ENCODE measurements around the gene MAP2K1. TPM values are rescaled to one million over a fixed set of nuclear protein-coding genes. Genes with fewer than 3 reads are reported as not detected.

MAP2K1 gene
- total RNA-seq, 4 donors from 2014 or later, result 29.5 to 37.6 (median 35.9) TPM

DNA sequence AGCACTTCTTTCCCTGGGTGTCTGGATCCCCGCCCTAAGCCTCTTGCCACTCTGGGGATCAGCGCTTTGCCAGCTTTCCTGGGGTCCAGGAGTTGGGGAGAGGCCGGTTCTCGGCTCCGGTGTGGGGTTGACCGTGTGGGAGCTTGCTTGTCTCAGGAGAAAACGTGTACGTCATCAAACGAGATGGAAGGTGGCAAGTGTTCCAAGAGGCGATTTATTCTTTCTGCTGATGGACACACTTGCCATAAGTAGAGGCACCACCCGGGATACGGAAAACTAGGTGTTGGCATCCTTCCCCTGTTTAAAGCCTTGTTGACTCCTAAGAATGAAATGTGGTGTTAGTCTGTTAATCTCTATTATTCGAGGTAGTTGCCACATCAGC is 118.7 kb downstream of the MAP2K1 start:
- Histone ChIP-seq H3K4me1 (peaks cover 24 to 33% (median 30%) of the 10 kb centered on the region in 4 donors), H3K9me3 (no peaks in the 10 kb centered on the region), H3K27me3 (no peaks in the 10 kb centered on the region), H3K36me3 (peaks cover 26 to 30% (median 27%) of the 10 kb centered on the region in 4 donors), H3K4me3 (peak overlapping the region; percentile 83 to 96 (median 89)), H3K27ac (replicated peaks in 1 of 4) (peak overlapping the region; percentile 89 to 91 (median 90))
- WGBS, result 2% methylated on average over 7 of the region's 13 CpGs
- DNase-seq (ENCODE audit: extremely low spot score), result no peak
- intact Hi-C loops (cut with DNase I), result loop anchor here (2.0 kb wide), 1 partner anchor 119 kb away; the partner anchor contains the start of gene MAP2K1
- no peak for TF ChIP-seq EP300 (IDR thresholded peaks at IDR 0.05)
- TF ChIP-seq, protein P1, sequence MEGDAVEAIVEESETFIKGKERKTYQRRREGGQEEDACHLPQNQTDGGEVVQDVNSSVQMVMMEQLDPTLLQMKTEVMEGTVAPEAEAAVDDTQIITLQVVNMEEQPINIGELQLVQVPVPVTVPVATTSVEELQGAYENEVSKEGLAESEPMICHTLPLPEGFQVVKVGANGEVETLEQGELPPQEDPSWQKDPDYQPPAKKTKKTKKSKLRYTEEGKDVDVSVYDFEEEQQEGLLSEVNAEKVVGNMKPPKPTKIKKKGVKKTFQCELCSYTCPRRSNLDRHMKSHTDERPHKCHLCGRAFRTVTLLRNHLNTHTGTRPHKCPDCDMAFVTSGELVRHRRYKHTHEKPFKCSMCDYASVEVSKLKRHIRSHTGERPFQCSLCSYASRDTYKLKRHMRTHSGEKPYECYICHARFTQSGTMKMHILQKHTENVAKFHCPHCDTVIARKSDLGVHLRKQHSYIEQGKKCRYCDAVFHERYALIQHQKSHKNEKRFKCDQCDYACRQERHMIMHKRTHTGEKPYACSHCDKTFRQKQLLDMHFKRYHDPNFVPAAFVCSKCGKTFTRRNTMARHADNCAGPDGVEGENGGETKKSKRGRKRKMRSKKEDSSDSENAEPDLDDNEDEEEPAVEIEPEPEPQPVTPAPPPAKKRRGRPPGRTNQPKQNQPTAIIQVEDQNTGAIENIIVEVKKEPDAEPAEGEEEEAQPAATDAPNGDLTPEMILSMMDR (IDR thresholded peaks at IDR 0.05), result no peak
- no peak for TF ChIP-seq POLR2A (IDR thresholded peaks at IDR 0.05; ENCODE audit: low read depth)
- no peak for TF ChIP-seq POLR2AphosphoS5 (IDR thresholded peaks at IDR 0.05)

DNA sequence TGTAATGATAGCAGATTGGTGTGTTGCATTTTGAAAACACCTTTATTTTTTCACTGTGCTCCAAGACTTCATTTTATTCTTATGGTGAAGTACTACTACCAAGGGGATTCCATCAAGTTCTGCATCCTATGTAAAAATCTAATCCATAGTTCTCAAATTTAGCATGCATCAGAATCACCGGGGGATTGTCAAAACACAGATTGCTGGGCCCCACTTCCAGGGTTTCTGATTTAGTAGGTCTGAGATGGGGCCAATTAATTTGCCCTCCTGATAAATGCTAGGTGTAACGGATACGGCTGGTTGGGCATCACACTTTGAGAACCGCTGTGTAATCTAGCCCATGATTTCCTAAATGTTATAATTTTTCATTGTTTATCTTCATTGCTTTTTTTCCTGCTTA is 119.1 kb downstream of the MAP2K1 start:
- Histone ChIP-seq H3K27me3 (no peaks in the 10 kb centered on the region), H3K36me3 (peaks cover 22 to 26% (median 23%) of the 10 kb centered on the region in 4 donors), H3K27ac (replicated peaks in 1 of 4) (peak overlapping the region; percentile 89 to 91 (median 90)), H3K4me3 (peak overlapping the region; percentile 83 to 96 (median 89)), H3K9me3 (no peaks in the 10 kb centered on the region), H3K4me1 (peaks cover 24 to 33% (median 30%) of the 10 kb centered on the region in 4 donors)
- no peak for TF ChIP-seq POLR2AphosphoS5 (IDR thresholded peaks at IDR 0.05)
- no peak for DNase-seq (ENCODE audit: extremely low spot score)
- intact Hi-C loops (cut with DNase I), result loop anchor here (2.0 kb wide), 1 partner anchor 119 kb away; the partner anchor contains the start of gene MAP2K1
- WGBS, result 51% methylated on average over 4 of the region's 4 CpGs

DNA sequence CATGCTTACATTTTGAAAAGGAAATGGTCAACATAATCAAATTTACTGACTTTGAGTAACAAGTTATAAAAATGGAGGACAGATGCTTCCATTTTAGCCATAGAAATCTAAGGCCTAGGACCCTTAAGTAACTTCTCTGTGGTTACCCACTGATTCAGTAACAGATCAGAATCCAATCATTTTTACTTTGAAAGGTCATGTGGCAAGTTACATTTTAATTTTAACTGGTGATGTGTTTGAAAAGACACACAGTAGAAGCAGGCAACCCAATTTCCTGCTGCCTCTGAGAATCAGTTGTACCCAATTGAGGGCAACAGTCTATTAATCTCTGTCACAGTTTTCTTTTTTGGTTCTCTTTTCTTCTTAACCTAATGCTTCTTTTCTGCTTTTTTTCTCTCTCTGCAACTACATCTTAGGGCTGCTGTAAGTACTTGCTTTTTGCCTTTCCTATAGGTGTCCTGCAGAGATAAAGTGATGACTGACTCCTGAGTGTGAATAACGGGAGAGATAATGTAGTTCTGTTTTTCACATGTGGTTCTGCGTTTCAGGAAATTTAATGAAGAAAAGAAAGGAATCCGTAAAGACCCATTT is 121.7 kb downstream of the MAP2K1 start:
- intact Hi-C loops (cut with DNase I), result no loop called here
- no peak for TF ChIP-seq POLR2A (IDR thresholded peaks at IDR 0.05; ENCODE audit: low read depth)
- TF ChIP-seq, protein P1 (IDR thresholded peaks at IDR 0.05), result no peak
- no peak for TF ChIP-seq EP300 (IDR thresholded peaks at IDR 0.05)
- TF ChIP-seq POLR2AphosphoS5 (IDR thresholded peaks at IDR 0.05), result no peak
- Histone ChIP-seq H3K27ac (replicated peaks in 1 of 4) (no peak overlapping the region), H3K4me3 (no peak overlapping the region), H3K4me1 (peaks cover 14 to 20% (median 17%) of the 10 kb centered on the region in 4 donors), H3K9me3 (no peaks in the 10 kb centered on the region), H3K36me3 (peaks cover 0 to under 1% (median 0%) of the 10 kb centered on the region in 4 donors), H3K27me3 (no peaks in the 10 kb centered on the region)
- no peak for DNase-seq (ENCODE audit: extremely low spot score)
- WGBS, result 90% methylated on average over 3 of the region's 3 CpGs

DNA sequence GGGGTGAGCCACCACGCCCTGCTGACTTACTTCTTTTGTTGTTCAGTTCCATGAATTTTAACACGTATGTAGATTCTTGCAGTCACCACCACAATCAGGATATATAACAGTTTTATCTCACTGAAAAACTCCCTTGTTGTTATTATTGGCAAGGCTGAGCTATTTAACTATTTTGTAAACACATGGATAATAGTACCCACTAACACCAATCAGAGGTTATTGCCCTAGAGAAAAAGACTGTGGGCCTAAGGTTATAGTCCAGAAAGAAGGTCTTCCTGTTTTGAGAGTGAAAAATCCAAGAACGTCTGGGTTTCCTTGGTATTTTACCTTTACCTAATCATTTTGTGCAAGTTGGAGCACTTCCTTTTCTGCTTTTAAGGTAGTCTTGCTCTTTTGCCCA is 127.9 kb downstream of the MAP2K1 start:
- no peaks in the 10 kb centered on the region for H3K4me1 ChIP-seq
- WGBS, result 92% methylated on average over 3 of the region's 3 CpGs
- intact Hi-C loops (cut with DNase I), result no loop called here

DNA sequence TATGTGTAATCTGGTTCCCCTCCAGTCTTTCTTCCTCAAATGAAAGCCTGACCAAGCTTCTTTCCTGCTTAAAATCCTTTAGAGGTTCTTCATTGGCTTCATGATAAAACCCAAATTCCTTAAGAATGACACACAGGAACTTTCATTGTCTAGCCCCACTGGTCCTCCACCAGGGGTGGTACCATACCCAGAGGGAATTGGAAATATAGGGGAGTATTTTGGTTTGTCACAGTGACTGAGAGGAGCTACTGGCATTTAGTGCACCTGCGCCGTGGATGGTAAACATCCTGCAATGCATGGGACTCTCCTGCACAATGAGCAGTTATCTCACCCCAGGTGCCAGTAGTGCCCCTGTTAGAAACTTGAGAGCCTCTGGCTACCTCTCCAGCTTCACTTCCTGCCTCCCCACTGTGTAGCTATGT is 129.2 kb downstream of the MAP2K1 start:
- Histone ChIP-seq H3K9me3 (no peaks in the 10 kb centered on the region), H3K4me3 (no peak overlapping the region), H3K36me3 (peaks cover 0 to 21% (median 7%) of the 10 kb centered on the region in 4 donors), H3K4me1 (no peaks in the 10 kb centered on the region), H3K27me3 (no peaks in the 10 kb centered on the region), H3K27ac (replicated peaks in 1 of 4) (no peak overlapping the region)
- 100% methylated on average over 2 of the region's 2 CpGs for WGBS
- intact Hi-C loops (cut with DNase I), result no loop called here
- no peak for DNase-seq (ENCODE audit: extremely low spot score)
- TF ChIP-seq EP300 (IDR thresholded peaks at IDR 0.05) (no peak), POLR2AphosphoS5 (IDR thresholded peaks at IDR 0.05) (no peak), POLR2A (IDR thresholded peaks at IDR 0.05; ENCODE audit: low read depth) (no peak)
- TF ChIP-seq, protein P1 (IDR thresholded peaks at IDR 0.05), result no peak

More for the DNA sequence above, 127.9 kb downstream of the MAP2K1 start:
- no peaks in the 10 kb centered on the region for H3K9me3 ChIP-seq
- no peak for TF ChIP-seq EP300 (IDR thresholded peaks at IDR 0.05)
- H3K36me3 ChIP-seq, result peaks cover 0 to 13% (median 3%) of the 10 kb centered on the region in 4 donors
- H3K4me3 ChIP-seq, result no peak overlapping the region
- H3K27ac ChIP-seq (replicated peaks in 1 of 4), result no peak overlapping the region
- no peaks in the 10 kb centered on the region for H3K27me3 ChIP-seq
- DNase-seq (ENCODE audit: extremely low spot score), result no peak
